ENCODE measurements around the gene DTX3.

DTX3 gene

GRCh38 chr12:57619434-57620244, 15.0 kb downstream of the DTX3 start:
- Mint-ChIP-seq H3K27me3 (ENCODE audit: low read depth) (peaks cover 93% of the 10 kb centered on the region), H3K27ac (no peak overlapping the region), H3K36me3 (ENCODE audit: low read depth) (peaks cover 48% of the 10 kb centered on the region), H3K4me1 (peaks cover 20% of the 10 kb centered on the region), H3K9me3 (no peaks in the 10 kb centered on the region), H3K4me3 (peak overlapping the region; percentile 43 to 73 (median 63))
- TF ChIP-seq, protein P1, sequence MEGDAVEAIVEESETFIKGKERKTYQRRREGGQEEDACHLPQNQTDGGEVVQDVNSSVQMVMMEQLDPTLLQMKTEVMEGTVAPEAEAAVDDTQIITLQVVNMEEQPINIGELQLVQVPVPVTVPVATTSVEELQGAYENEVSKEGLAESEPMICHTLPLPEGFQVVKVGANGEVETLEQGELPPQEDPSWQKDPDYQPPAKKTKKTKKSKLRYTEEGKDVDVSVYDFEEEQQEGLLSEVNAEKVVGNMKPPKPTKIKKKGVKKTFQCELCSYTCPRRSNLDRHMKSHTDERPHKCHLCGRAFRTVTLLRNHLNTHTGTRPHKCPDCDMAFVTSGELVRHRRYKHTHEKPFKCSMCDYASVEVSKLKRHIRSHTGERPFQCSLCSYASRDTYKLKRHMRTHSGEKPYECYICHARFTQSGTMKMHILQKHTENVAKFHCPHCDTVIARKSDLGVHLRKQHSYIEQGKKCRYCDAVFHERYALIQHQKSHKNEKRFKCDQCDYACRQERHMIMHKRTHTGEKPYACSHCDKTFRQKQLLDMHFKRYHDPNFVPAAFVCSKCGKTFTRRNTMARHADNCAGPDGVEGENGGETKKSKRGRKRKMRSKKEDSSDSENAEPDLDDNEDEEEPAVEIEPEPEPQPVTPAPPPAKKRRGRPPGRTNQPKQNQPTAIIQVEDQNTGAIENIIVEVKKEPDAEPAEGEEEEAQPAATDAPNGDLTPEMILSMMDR (IDR thresholded peaks at IDR 0.05; ENCODE audit: unreplicated experiment in 3 of 3): no peak

DNA sequence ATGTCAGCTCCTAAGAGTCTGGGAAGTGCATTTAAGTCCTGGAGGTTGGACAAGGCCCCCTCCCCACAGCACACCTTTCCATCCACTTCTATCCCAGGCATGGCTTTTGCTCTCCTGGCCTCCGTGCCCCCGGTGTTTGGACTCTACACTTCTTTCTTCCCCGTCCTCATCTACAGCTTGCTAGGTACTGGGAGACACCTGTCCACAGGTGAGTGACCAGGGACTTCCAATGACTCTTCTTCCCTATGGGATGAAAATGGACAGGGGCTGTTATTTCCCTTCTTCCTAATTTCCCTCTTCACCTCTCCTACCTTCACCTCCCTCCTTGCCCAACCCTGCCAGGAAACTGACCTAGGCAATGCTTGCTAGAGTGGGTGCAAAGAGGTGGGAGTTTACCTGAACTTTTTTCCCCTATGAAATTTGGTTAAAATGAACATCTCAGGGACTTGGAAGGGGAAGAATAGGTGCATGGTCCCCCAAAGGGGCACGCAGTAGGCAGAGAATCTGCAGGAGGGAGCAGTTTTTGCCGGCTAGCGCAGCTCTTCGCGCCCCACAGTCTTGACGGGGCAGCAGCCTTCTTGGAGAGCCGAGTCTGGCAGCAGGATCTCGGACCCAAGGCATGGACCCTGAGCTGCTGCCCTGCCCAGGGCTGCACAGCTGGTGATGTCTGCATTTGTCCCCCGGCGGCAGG, 15.8 kb downstream of the DTX3 start:
- peaks cover 41% of the 10 kb centered on the region for H3K36me3 Mint-ChIP-seq (ENCODE audit: low read depth)
- no peak overlapping the region for H3K27ac Mint-ChIP-seq
- TF ChIP-seq, protein P1 (IDR thresholded peaks at IDR 0.05; ENCODE audit: unreplicated experiment in 3 of 3): no peak
- no peaks in the 10 kb centered on the region for H3K9me3 Mint-ChIP-seq
- H3K4me3 Mint-ChIP-seq: peak overlapping the region; percentile 68 to 81 (median 74)
- H3K27me3 Mint-ChIP-seq (ENCODE audit: low read depth): peaks cover 100% of the 10 kb centered on the region
- peaks cover 20% of the 10 kb centered on the region for H3K4me1 Mint-ChIP-seq

- Mint-ChIP-seq H3K36me3 (ENCODE audit: low read depth) (peaks cover 38% of the 10 kb centered on the region), H3K4me3 (peak overlapping the region; percentile 72 to 81 (median 74)), H3K9me3 (no peaks in the 10 kb centered on the region), H3K27ac (no peak overlapping the region), H3K27me3 (ENCODE audit: low read depth) (peaks cover 100% of the 10 kb centered on the region), H3K4me1 (peaks cover 20% of the 10 kb centered on the region)
- TF ChIP-seq, protein P1 (IDR thresholded peaks at IDR 0.05; ENCODE audit: unreplicated experiment in 3 of 3): no peak
These were observed 16.4 kb downstream of the DTX3 start for GRCh38 chr12:57620936-57621496.

- Mint-ChIP-seq H3K9me3 (no peaks in the 10 kb centered on the region), H3K4me3 (peak overlapping the region; percentile 72 to 81 (median 74)), H3K4me1 (peaks cover 21% of the 10 kb centered on the region), H3K27me3 (ENCODE audit: low read depth) (peaks cover 100% of the 10 kb centered on the region), H3K27ac (no peak overlapping the region), H3K36me3 (ENCODE audit: low read depth) (peaks cover 33% of the 10 kb centered on the region)
- TF ChIP-seq, protein P1 (IDR thresholded peaks at IDR 0.05; ENCODE audit: unreplicated experiment in 3 of 3): peak; percentile 89 to 95 (median 92)
These were observed 17.1 kb downstream of the DTX3 start for GRCh38 chr12:57621497-57622292.

DNA sequence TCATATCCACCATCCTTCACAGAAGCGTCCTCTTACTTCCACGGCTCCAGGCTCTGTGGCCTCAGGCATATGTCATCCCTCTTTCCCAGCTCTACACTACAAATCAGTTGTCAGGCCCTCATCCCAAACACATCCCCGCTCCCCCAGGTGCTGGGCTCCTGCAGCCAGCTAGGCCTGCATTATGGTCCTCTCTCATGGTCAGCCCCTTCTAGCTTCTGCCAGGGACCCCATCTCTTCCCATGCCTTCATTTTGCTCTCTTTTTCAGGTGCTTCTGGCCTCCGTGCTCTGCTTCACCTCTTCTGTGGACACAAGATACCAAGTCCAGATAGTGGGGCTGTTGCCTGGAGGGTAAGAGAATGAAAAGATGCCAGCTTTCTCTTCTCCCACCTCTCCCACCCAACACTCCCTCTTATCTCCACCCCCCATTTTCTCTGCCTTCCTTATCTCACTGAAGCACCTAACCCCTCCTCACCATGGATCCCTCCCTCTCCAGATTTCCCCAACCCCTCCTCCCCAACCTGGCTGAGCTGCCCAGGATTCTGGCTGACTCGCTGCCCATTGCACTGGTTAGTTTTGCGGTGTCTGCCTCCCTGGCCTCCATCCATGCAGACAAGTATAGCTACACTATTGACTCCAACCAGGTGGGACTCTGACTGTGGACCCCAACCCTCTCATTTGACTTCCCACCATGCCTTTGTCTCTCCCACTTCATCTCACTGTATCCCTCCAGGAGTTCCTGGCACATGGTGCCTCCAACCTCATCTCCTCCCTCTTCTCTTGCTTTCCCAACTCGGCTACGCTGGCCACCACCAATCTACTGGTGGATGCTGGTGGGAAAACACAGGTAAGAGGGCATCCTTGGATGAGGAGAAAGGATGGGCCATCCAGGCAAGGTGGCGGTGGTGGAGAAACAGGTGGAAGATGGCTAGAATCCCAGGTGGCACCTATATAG, 17.9 kb downstream of the DTX3 start:
- Mint-ChIP-seq H3K36me3 (ENCODE audit: low read depth) (peaks cover 24% of the 10 kb centered on the region), H3K4me1 (peaks cover 24% of the 10 kb centered on the region), H3K9me3 (no peaks in the 10 kb centered on the region), H3K27me3 (ENCODE audit: low read depth) (peaks cover 100% of the 10 kb centered on the region), H3K4me3 (peak overlapping the region; percentile 28 to 81 (median 54)), H3K27ac (no peak overlapping the region)
- TF ChIP-seq, protein P1 (IDR thresholded peaks at IDR 0.05; ENCODE audit: unreplicated experiment in 3 of 3): no peak

All from nephron (organoid).